ES-I3 (cell line): ENCODE data around the gene GRM6.

Experiments used
- H3K36me3 ChIP-seq: 2 replicates; pipeline ENCODE4 v1.6.1; 2013; ENCODE audit warnings: mild to moderate bottlenecking, low read length, control low read depth, moderate library complexity; ENCODE audit not compliant: insufficient read depth
- H3K4me1 ChIP-seq: 2 replicates; pipeline ENCODE4 v1.6.1; 2013; ENCODE audit warnings: mild to moderate bottlenecking, control low read depth, low read length; ENCODE audit not compliant: insufficient read depth
- H3K9ac ChIP-seq: 2 replicates; pipeline ENCODE4 v1.6.1; 2013; ENCODE audit warnings: low read depth, mild to moderate bottlenecking, low read length, moderate library complexity
- H3K9me3 ChIP-seq: 2 replicates; pipeline ENCODE4 v1.6.1; 2013; ENCODE audit warnings: mild to moderate bottlenecking, low read length, moderate library complexity; ENCODE audit not compliant: control insufficient read depth, insufficient read depth

Gene GRM6

GRCh38 chr5:178994580-178995340, at the start of gene GRM6:
Gene GRM6 (minus strand): TSS chr5:178995320. CDS start chr5:178994944, 376 bp downstream.
- H3K36me3 ChIP-seq, result no peaks in the 10 kb centered on the region
- peak within 1 kb of the TSS; percentile 36 for H3K9ac ChIP-seq
- no peaks in the 10 kb centered on the region; the same call in 1 of the 2 replicates for H3K4me1 ChIP-seq
- H3K9me3 ChIP-seq, result no peaks in the 10 kb centered on the region

GRCh38 chr5:179044765-179045164, 49.6 kb upstream of the GRM6 start:
- H3K9ac ChIP-seq, result no peak overlapping the region
- H3K4me1 ChIP-seq, result no peaks in the 10 kb centered on the region
- H3K36me3 ChIP-seq, result no peaks in the 10 kb centered on the region
- no peaks in the 10 kb centered on the region for H3K9me3 ChIP-seq

GRCh38 chr5:179033004-179033580, 38.0 kb upstream of the GRM6 start:
- Histone ChIP-seq H3K9ac (no peak overlapping the region), H3K4me1 (no peaks in the 10 kb centered on the region), H3K36me3 (peaks cover 11% of the 10 kb centered on the region; the same call in 1 of the 2 replicates), H3K9me3 (peaks cover 54% of the 10 kb centered on the region)

- Histone ChIP-seq H3K4me1 (no peaks in the 10 kb centered on the region), H3K9me3 (peaks cover 6% of the 10 kb centered on the region; the same call in 1 of the 2 replicates), H3K36me3 (no peaks in the 10 kb centered on the region; the same call in 1 of the 2 replicates), H3K9ac (peak within 1 kb of the TSS; percentile 71)
Measured at GRCh38 chr5:179023528-179024189, 28.5 kb upstream of the GRM6 start, which contains the start of gene ZNF879. Gene ZNF879 (plus strand): TSS chr5:179023804. CDS start chr5:179025005, 1,201 bp downstream.

- no peak overlapping the region for H3K9ac ChIP-seq
- no peaks in the 10 kb centered on the region for H3K4me1 ChIP-seq
Measured at GRCh38 chr5:179008667-179009066, 13.5 kb upstream of the GRM6 start.

GRCh38 chr5:179006564-179006963, 11.4 kb upstream of the GRM6 start:
- Histone ChIP-seq H3K9ac (no peak overlapping the region), H3K9me3 (peaks cover 7% of the 10 kb centered on the region), H3K36me3 (no peaks in the 10 kb centered on the region), H3K4me1 (no peaks in the 10 kb centered on the region)

More at GRCh38 chr5:179008667-179009066, 13.5 kb upstream of the GRM6 start:
- Histone ChIP-seq H3K36me3 (no peaks in the 10 kb centered on the region), H3K9me3 (peaks cover 8% of the 10 kb centered on the region)

GRCh38 chr5:178998441-178998840, 3.3 kb upstream of the GRM6 start:
- no peaks in the 10 kb centered on the region; the same call in 1 of the 2 replicates for H3K4me1 ChIP-seq
- no peaks in the 10 kb centered on the region for H3K36me3 ChIP-seq
- H3K9me3 ChIP-seq, result peaks cover 3% of the 10 kb centered on the region
- H3K9ac ChIP-seq, result no peak overlapping the region

- Histone ChIP-seq H3K9ac (no peak overlapping the region), H3K36me3 (no peaks in the 10 kb centered on the region), H3K9me3 (peaks cover 3% of the 10 kb centered on the region), H3K4me1 (no peaks in the 10 kb centered on the region; the same call in 1 of the 2 replicates)
Measured at GRCh38 chr5:178997191-178997590, 2.1 kb upstream of the GRM6 start.

GRCh38 chr5:178996156-178996555, 1.0 kb upstream of the GRM6 start:
- Histone ChIP-seq H3K4me1 (no peaks in the 10 kb centered on the region; the same call in 1 of the 2 replicates), H3K9me3 (no peaks in the 10 kb centered on the region; the same call in 1 of the 2 replicates), H3K9ac (no peak overlapping the region), H3K36me3 (no peaks in the 10 kb centered on the region)

- Histone ChIP-seq H3K36me3 (no peaks in the 10 kb centered on the region), H3K4me1 (no peaks in the 10 kb centered on the region; the same call in 1 of the 2 replicates), H3K9me3 (no peaks in the 10 kb centered on the region), H3K9ac (peak overlapping the region; percentile 36)
Measured at GRCh38 chr5:178995341-178995690, 196 bp upstream of the GRM6 start.

GRCh38 chr5:178993955-178994579, 1.1 kb downstream of the GRM6 start:
- Histone ChIP-seq H3K4me1 (no peaks in the 10 kb centered on the region; the same call in 1 of the 2 replicates), H3K36me3 (no peaks in the 10 kb centered on the region), H3K9ac (peak overlapping the region; percentile 36; the same call in 1 of the 2 replicates), H3K9me3 (no peaks in the 10 kb centered on the region)

- H3K9me3 ChIP-seq, result no peaks in the 10 kb centered on the region
Measured at GRCh38 chr5:178993236-178993765, 1.8 kb downstream of the GRM6 start.

GRCh38 chr5:178992291-178992895, 2.7 kb downstream of the GRM6 start:
- Histone ChIP-seq H3K9me3 (no peaks in the 10 kb centered on the region; the same call in 1 of the 2 replicates), H3K36me3 (no peaks in the 10 kb centered on the region), H3K9ac (no peak overlapping the region), H3K4me1 (no peaks in the 10 kb centered on the region; the same call in 1 of the 2 replicates)

More at GRCh38 chr5:178993236-178993765, 1.8 kb downstream of the GRM6 start:
- Histone ChIP-seq H3K36me3 (no peaks in the 10 kb centered on the region), H3K9ac (no peak overlapping the region), H3K4me1 (no peaks in the 10 kb centered on the region; the same call in 1 of the 2 replicates)
